Measurements from ENCODE around the gene ATP5F1D.

The ATP5F1D gene

GRCh38 chr19:1266129-1266915, 24.8 kb downstream of the ATP5F1D start:
- peak overlapping the region; percentile 66 for H3K27ac ChIP-seq
- no peak for TF ChIP-seq CTCF (conservative IDR thresholded peaks at IDR 0.05)

- TF ChIP-seq CTCF (conservative IDR thresholded peaks at IDR 0.05), result peak; percentile 95
Observed at GRCh38 chr19:1266916-1267476, 25.4 kb downstream of the ATP5F1D start.

GRCh38 chr19:1267477-1268225, 26.1 kb downstream of the ATP5F1D start:
- H3K27ac ChIP-seq, result peak overlapping the region; percentile 66; the same call in 1 of the 2 replicates

More at GRCh38 chr19:1266916-1267476, 25.4 kb downstream of the ATP5F1D start:
- H3K27ac ChIP-seq, result peak overlapping the region; percentile 66

GRCh38 chr19:1268226-1269064, 26.9 kb downstream of the ATP5F1D start:
- TF ChIP-seq CTCF (conservative IDR thresholded peaks at IDR 0.05), result no peak
- peak overlapping the region; percentile 98 for H3K27ac ChIP-seq

More at GRCh38 chr19:1267477-1268225, 26.1 kb downstream of the ATP5F1D start:
- TF ChIP-seq CTCF (conservative IDR thresholded peaks at IDR 0.05), result no peak

GRCh38 chr19:1269065-1269477, 27.5 kb downstream of the ATP5F1D start, which contains the start of gene CIRBP:
Gene CIRBP (plus strand): TSS chr19:1269332. CDS start chr19:1270934, 1,602 bp downstream.
- H3K27ac ChIP-seq, result peak within 1 kb of the TSS; percentile 98
- no peak for TF ChIP-seq CTCF (conservative IDR thresholded peaks at IDR 0.05)

- peak overlapping the region; percentile 98 for H3K27ac ChIP-seq
- TF ChIP-seq CTCF (conservative IDR thresholded peaks at IDR 0.05), result no peak
Observed at GRCh38 chr19:1269478-1270212, 28.1 kb downstream of the ATP5F1D start.
